K562 (cell line): Measurements from ENCODE around the gene TRANK1. TPM values are rescaled to one million over a fixed set of nuclear protein-coding genes. Genes with fewer than 3 reads are reported as not detected.

Experiments used
- BACH1 ChIP-seq: fragments of 200-800 bp; sonication (Bioruptor generic); IDR thresholded peaks from 2 replicates; pipeline ENCODE4 v1.6.1; 2016; ENCODE audit warnings: missing genetic modification characterization, missing compliant biosample characterization
- DDX20 ChIP-seq: fragments of 450-650 bp; IDR thresholded peaks from 2 replicates; pipeline ENCODE4 v1.6.1; 2016; ENCODE audit warnings: missing genetic modification characterization, low read depth, mild to moderate bottlenecking, missing compliant biosample characterization, moderate library complexity
- DNMT1 ChIP-seq: fragments of 450-650 bp; IDR thresholded peaks from 2 replicates; pipeline ENCODE4 v1.6.1; 2016; ENCODE audit warnings: antibody characterized with exemption, mild to moderate bottlenecking
- EP300 ChIP-seq: IDR thresholded peaks from 2 replicates; pipeline ENCODE4 v1.6.1; 2012; ENCODE audit warnings: low read length, improper control_type of control experiment
- EWSR1 ChIP-seq: fragments of 450-650 bp; IDR thresholded peaks from 2 replicates; pipeline ENCODE4 v1.6.1; 2018; ENCODE audit warnings: borderline replicate concordance, mild to moderate bottlenecking, low read depth, moderate library complexity; ENCODE audit not compliant: partially characterized antibody
- GABPA ChIP-seq: fragments of 200-800 bp; sonication (Bioruptor generic); conservative IDR thresholded peaks from 2 replicates; pipeline ENCODE4 v1.6.1; 2016; ENCODE audit warnings: low read depth, missing genetic modification characterization, missing compliant biosample characterization
- RBM25 ChIP-seq: fragments of 200-400 bp; formaldehyde crosslinking; IDR thresholded peaks from 2 replicates; pipeline ENCODE4 v1.6.1; 2018; ENCODE audit warnings: low read length, low read depth, moderate library complexity; ENCODE audit not compliant: severe bottlenecking
- SNRNP70 ChIP-seq: fragments of 200-400 bp; formaldehyde crosslinking; optimal IDR thresholded peaks from 2 replicates; pipeline ENCODE3; 2017; ENCODE audit warnings: low read depth, low read length
- THRAP3 ChIP-seq: fragments of 450-650 bp; IDR thresholded peaks from 2 replicates; pipeline ENCODE4 v1.6.1; 2016; ENCODE audit warnings: mild to moderate bottlenecking, inconsistent platforms, borderline replicate concordance
- ZFPM2 ChIP-seq: fragments of 250-450 bp; sonication (Bioruptor Pico); IDR thresholded peaks from 2 replicates; pipeline ENCODE4 v1.5.1; 2022; ENCODE audit warnings: mild to moderate bottlenecking
- polyA plus RNA-seq, 8 experiments: library from polyadenylated mRNA; depleted of rRNA in 4 of 8; stranded (reverse) in 5 of 8; unstranded in 3 of 8; fragments of >200 nt; fragmentation: Nextera tagmentation in 2 of 8; fragmentation: Illumina TruSeq in 1 of 8; extraction: Ambion mirVana in 2 of 8; extraction: Trizol in 1 of 8; gene quantifications; 2 replicates each; pipeline versions ENCODE4 v1.2.1 to v1.2.3, GENCODE V29; 2011 to 2014; ENCODE audit warnings: inconsistent platforms in 1 of 8, missing spikeins in 1 of 8
- total RNA-seq, 7 experiments: library from RNA; depleted of rRNA in 6 of 7; stranded (reverse); fragments of >200 nt in 6 of 7; fragmentation: Illumina TruSeq in 2 of 7; extraction: Trizol in 2 of 7; gene quantifications; 2 replicates each; pipeline versions ENCODE4 v1.2.1 to v1.2.3, GENCODE V29; 2011 to 2021; ENCODE audit warnings: low replicate concordance in 1 of 7
- TF ChIP-seq, protein P1 (sequence below): fragments of 450-650 bp; IDR thresholded peaks from 2 replicates; pipeline ENCODE4 v1.6.1; 2018; ENCODE audit warnings: mild to moderate bottlenecking, low read depth; ENCODE audit not compliant: partially characterized antibody
- TF ChIP-seq, protein P2 (sequence below): fragments of 250-450 bp; sonication (Bioruptor Pico); IDR thresholded peaks from 2 replicates; pipeline ENCODE4 v1.5.0; 2021
- TF ChIP-seq, protein P3 (sequence below): sonication (generic); formaldehyde crosslinking; IDR thresholded peaks from 2 replicates; pipeline ENCODE4 v1.8.1; 2023; ENCODE audit warnings: mild to moderate bottlenecking, missing genetic modification reagents

TRANK1 gene
- total and polyA plus RNA-seq, 9 of the 15 experiments (the other 6 are each of a cell fraction or from before 2014, with no cell fraction given), result 0.41 to 5.3 (median 2.1) TPM

DNA sequence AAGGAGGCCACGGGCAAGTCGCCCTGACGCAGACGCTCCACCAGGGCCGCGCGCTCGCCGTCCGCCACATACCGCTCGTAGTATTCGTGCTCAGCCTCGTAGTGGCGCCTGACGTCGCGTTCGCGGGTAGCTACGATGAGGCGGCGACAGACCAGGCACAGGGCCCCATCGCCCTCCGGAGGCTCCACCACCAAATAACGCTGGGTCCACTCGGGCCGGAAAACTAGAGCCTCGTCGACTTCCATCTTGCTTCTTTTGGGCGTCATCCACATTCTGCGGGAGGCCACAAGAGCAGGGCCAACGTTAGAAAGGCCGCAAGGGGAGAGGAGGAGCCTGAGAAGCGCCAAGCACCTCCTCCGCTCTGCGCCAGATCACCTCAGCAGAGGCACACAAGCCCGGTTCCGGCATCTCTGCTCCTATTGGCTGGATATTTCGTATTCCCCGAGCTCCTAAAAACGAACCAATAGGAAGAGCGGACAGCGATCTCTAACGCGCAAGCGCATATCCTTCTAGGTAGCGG is 48.0 kb upstream of the TRANK1 start, which contains the start of gene EPM2AIP1 (continued):
- TF ChIP-seq, protein P1, sequence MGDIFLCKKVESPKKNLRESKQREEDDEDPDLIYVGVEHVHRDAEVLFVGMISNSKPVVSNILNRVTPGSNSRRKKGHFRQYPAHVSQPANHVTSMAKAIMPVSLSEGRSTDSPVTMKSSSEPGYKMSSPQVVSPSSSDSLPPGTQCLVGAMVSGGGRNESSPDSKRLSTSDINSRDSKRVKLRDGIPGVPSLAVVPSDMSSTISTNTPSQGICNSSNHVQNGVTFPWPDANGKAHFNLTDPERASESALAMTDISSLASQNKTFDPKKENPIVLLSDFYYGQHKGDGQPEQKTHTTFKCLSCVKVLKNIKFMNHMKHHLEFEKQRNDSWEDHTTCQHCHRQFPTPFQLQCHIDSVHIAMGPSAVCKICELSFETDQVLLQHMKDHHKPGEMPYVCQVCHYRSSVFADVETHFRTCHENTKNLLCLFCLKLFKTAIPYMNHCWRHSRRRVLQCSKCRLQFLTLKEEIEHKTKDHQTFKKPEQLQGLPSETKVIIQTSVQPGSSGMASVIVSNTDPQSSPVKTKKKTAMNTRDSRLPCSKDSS, result no peak
- TF ChIP-seq, protein P2, sequence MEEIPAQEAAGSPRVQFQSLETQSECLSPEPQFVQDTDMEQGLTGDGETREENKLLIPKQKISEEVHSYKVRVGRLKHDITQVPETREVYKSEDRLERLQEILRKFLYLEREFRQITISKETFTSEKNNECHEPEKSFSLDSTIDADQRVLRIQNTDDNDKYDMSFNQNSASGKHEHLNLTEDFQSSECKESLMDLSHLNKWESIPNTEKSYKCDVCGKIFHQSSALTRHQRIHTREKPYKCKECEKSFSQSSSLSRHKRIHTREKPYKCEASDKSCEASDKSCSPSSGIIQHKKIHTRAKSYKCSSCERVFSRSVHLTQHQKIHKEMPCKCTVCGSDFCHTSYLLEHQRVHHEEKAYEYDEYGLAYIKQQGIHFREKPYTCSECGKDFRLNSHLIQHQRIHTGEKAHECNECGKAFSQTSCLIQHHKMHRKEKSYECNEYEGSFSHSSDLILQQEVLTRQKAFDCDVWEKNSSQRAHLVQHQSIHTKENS (CRISPR knock-in tag), result no peak
- TF ChIP-seq DDX20 (no peak), RBM25 (no peak), EWSR1 (no peak), BACH1 (tag) (no peak), ZFPM2 (0 out of 2 replicates have a peak, but pooled peaks have one; percentile 40), GABPA (tag) (no peak), EP300 (no peak), DNMT1 (no peak), SNRNP70 (no peak), THRAP3 (no peak)
- TF ChIP-seq, protein P3, sequence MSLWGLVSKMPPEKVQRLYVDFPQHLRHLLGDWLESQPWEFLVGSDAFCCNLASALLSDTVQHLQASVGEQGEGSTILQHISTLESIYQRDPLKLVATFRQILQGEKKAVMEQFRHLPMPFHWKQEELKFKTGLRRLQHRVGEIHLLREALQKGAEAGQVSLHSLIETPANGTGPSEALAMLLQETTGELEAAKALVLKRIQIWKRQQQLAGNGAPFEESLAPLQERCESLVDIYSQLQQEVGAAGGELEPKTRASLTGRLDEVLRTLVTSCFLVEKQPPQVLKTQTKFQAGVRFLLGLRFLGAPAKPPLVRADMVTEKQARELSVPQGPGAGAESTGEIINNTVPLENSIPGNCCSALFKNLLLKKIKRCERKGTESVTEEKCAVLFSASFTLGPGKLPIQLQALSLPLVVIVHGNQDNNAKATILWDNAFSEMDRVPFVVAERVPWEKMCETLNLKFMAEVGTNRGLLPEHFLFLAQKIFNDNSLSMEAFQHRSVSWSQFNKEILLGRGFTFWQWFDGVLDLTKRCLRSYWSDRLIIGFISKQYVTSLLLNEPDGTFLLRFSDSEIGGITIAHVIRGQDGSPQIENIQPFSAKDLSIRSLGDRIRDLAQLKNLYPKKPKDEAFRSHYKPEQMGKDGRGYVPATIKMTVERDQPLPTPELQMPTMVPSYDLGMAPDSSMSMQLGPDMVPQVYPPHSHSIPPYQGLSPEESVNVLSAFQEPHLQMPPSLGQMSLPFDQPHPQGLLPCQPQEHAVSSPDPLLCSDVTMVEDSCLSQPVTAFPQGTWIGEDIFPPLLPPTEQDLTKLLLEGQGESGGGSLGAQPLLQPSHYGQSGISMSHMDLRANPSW (CRISPR knock-in tag), result peak; percentile 96
